ENCODE measurements around the gene PQBP1.

The PQBP1 gene

DNA sequence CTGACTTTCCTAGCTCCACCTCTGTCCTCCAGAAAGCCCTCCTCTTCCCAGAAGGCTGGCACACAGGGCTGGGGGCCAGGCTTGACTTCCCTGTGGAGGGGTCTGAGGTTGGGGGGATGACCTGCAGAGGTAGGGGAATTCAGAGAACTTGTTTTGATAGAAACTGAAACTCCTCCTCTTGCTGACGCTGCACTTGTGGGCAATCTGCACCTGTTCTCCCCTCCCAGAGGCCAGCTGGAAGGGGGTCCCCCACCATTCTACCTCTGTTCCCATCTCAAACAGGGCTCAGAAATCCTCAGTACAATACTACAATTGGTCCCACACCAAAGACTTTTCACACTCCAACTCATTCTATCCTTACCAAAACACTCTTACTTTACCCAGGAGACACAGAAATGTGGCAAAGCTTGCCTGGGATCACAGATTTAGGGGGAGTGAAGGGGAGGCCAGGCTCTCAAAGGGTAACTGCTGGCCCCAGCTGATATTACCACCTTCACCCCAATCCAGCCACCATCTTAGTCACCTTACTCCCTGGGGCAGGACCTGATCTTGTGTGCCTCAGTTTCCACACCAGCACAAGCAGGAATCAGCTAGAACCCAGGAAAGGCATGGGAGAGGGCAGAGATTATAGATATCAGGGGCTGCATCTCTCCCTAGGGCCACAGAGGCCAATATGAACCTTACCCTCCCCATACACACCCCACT, 41.1 kb downstream of the PQBP1 start:
- peaks cover 61 to 77% of the 10 kb centered on the region in 2 experiments for H3K4me1 ChIP-seq (ENCODE audit: control insufficient read depth in 1 of 2, insufficient read depth in 1 of 2, low read depth in 1 of 2, low read length in 1 of 2)
- H3K4me3 ChIP-seq (ENCODE audit: low read depth in 1 of 2, low read length in 1 of 2): peak overlapping the region; percentile 38 to 46
- peak overlapping the region; percentile 99 for H3K27ac ChIP-seq
- no peaks in the 10 kb centered on the region for H3K27me3 ChIP-seq
- TF ChIP-seq, protein P1, sequence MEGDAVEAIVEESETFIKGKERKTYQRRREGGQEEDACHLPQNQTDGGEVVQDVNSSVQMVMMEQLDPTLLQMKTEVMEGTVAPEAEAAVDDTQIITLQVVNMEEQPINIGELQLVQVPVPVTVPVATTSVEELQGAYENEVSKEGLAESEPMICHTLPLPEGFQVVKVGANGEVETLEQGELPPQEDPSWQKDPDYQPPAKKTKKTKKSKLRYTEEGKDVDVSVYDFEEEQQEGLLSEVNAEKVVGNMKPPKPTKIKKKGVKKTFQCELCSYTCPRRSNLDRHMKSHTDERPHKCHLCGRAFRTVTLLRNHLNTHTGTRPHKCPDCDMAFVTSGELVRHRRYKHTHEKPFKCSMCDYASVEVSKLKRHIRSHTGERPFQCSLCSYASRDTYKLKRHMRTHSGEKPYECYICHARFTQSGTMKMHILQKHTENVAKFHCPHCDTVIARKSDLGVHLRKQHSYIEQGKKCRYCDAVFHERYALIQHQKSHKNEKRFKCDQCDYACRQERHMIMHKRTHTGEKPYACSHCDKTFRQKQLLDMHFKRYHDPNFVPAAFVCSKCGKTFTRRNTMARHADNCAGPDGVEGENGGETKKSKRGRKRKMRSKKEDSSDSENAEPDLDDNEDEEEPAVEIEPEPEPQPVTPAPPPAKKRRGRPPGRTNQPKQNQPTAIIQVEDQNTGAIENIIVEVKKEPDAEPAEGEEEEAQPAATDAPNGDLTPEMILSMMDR (IDR thresholded peaks at IDR 0.05): no peak
- peaks cover 13% of the 10 kb centered on the region for H3K36me3 ChIP-seq
- no peaks in the 10 kb centered on the region for H3K9me3 ChIP-seq

DNA sequence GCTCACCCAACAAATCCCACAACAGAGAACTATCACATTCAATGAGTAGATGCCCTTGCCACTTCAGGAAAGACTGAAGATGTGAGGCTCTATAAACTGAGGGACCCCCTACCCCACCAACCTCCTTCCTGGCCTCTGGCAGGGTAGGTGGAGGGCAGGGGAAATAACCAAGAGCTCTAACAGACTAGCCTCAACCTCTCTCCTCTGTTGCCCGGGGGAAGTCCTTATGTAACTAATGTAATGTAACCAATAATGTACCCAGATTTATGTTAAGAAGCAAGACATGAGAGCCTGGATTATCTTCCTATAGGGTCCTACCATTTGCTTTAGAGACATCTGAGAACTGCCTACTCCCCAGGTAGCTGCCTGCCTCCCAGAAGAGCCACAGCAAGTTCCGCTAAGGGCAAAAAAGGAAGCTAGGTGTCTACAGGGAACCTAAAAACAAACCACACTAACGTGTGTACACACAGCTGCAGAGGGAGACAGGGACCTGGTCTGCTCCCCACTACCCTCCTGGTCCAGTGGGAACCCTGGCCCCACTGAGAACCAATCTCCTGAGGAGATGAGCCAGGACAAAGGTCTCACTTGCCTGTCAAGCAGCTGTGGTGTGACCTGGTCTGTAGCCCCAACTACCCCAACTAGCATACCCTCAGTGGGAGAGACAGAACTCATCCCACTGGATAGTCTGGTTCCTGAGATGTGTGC, 41.9 kb downstream of the PQBP1 start:
- TF ChIP-seq, protein P1 (IDR thresholded peaks at IDR 0.05): no peak
- Histone ChIP-seq H3K9me3 (no peaks in the 10 kb centered on the region), H3K36me3 (peaks cover 5% of the 10 kb centered on the region), H3K27ac (peak overlapping the region; percentile 99), H3K27me3 (no peaks in the 10 kb centered on the region), H3K4me1 (ENCODE audit: control insufficient read depth in 1 of 2, insufficient read depth in 1 of 2, low read depth in 1 of 2, low read length in 1 of 2) (peaks cover 60 to 77% of the 10 kb centered on the region in 2 experiments), H3K4me3 (ENCODE audit: low read depth in 1 of 2, low read length in 1 of 2) (peak overlapping the region; percentile 38 to 46)

DNA sequence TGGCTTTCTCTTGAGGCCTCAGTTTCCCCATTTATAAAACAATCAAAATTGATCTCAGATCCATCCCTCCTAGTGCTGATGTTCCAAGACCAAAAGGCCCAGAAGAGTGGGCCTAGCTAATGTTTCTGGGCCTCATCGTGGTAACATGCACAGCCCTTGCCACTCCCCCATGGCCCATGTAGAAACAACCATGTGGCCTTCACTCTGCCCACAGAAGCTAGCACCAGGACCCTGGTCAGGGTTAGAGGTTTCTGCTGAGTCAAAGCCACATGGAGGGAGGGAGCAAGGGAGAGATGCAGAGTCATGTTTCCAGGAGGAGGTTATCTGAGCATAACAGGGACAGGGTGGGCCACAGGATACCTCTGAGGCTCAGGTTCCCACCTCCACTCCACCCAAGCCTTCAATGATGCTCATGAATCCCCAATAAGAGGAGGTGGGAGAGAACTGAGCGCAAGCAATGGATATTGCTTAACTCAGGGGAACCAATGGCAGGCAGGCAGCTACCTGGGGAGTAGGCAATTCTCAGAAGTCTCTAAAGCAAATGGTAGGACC, 42.8 kb downstream of the PQBP1 start:
- TF ChIP-seq, protein P1 (IDR thresholded peaks at IDR 0.05): no peak
- H3K36me3 ChIP-seq: peaks cover 4% of the 10 kb centered on the region
- no peaks in the 10 kb centered on the region for H3K9me3 ChIP-seq
- H3K27me3 ChIP-seq: no peaks in the 10 kb centered on the region
- peaks cover 53 to 70% of the 10 kb centered on the region in 2 experiments for H3K4me1 ChIP-seq (ENCODE audit: control insufficient read depth in 1 of 2, insufficient read depth in 1 of 2, low read depth in 1 of 2, low read length in 1 of 2)
- peak overlapping the region; percentile 38 to 46 for H3K4me3 ChIP-seq (ENCODE audit: low read depth in 1 of 2, low read length in 1 of 2)
- H3K27ac ChIP-seq: peak overlapping the region; percentile 99

DNA sequence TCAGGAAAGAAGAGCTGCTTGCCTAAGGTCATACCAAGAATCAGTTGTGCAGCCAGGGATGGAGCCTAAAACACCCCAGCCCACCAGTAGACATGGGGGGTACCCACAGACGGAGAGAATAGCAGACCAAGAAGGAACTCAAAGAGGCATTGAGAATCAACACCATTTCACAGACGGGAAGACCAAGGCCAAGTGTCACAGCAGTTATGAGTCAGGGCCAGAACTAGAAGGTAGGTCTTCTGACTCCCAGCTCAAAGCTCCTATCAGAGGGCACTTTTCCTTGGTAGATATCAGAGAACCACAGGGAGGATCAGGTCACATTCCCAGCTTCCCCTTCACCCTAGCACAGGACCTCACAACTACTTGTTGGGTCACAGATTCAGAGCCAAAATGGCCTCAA, 45.2 kb downstream of the PQBP1 start:
- Histone ChIP-seq H3K36me3 (peaks cover 4% of the 10 kb centered on the region), H3K4me1 (ENCODE audit: control insufficient read depth in 1 of 2, insufficient read depth in 1 of 2, low read depth in 1 of 2, low read length in 1 of 2) (peaks cover 44 to 55% of the 10 kb centered on the region in 2 experiments), H3K4me3 (ENCODE audit: low read depth in 1 of 2, low read length in 1 of 2) (no peak overlapping the region), H3K9me3 (no peaks in the 10 kb centered on the region), H3K27me3 (no peaks in the 10 kb centered on the region), H3K27ac (peak overlapping the region; percentile 99)
- TF ChIP-seq, protein P1 (IDR thresholded peaks at IDR 0.05): no peak

DNA sequence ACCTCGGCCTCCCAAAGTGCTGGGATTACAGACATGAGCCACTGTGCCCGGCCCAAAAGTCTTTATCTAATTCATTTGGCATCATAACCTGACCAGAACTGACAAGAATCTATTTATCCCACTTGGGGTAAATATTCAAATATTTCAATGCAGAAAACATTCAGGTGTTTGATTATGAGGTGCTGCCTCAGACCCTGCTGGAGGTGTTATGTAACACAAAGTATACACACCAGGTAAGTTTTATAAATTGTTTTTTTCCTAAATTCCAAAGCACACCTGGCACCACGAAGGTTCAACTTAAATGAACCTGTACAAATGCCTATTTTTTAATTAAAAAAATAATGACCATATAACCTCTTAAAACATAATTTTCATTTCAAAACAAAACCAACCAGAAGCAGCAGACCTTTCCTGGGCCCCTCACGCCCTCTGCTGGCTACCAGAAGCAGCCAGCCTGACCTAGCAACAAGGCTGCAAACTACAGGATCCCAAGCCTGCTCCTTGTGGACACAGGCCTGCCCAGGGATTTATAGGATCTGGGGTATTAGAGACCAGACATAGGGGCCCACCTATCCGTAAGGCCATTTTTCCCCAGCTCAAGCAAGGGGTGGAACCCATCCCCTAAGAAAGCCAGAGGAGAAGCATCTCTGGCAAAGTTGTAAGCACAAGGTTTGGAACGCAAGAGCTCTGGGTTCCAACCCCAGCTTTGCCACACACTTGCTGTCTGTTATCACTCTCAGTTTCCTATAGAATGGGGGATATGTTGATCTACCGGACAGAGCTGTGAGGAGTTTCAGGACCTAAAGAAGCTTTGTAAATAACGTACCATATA, 48.0 kb downstream of the PQBP1 start:
- no peaks in the 10 kb centered on the region for H3K27me3 ChIP-seq
- H3K27ac ChIP-seq: peak overlapping the region; percentile 62
- H3K4me3 ChIP-seq (ENCODE audit: low read depth in 1 of 2, low read length in 1 of 2): no peak overlapping the region
- H3K9me3 ChIP-seq: no peaks in the 10 kb centered on the region
- peaks cover 6% of the 10 kb centered on the region for H3K36me3 ChIP-seq
- H3K4me1 ChIP-seq (ENCODE audit: control insufficient read depth in 1 of 2, insufficient read depth in 1 of 2, low read depth in 1 of 2, low read length in 1 of 2): peaks cover 18 to 36% of the 10 kb centered on the region in 2 experiments
- TF ChIP-seq, protein P1 (IDR thresholded peaks at IDR 0.05): peak; percentile 72
